ENCODE measurements around the gene CTIF.

GRCh38 chr18:48817021-48817461 is 278.2 kb downstream of the CTIF start:
- TF ChIP-seq CTCF (IDR thresholded peaks at IDR 0.05), result no peak
- no peak for TF ChIP-seq ZFX (IDR thresholded peaks at IDR 0.05; ENCODE audit: borderline replicate concordance)

Measured in 22Rv1 (cell line).